ENCODE results near the gene PARD3.
"Not testable (repeated sequence)": the region's sequence is repeated elsewhere in the genome, so short reads cannot be mapped to it uniquely, and the experiment has no call there.

Gene PARD3

DNA sequence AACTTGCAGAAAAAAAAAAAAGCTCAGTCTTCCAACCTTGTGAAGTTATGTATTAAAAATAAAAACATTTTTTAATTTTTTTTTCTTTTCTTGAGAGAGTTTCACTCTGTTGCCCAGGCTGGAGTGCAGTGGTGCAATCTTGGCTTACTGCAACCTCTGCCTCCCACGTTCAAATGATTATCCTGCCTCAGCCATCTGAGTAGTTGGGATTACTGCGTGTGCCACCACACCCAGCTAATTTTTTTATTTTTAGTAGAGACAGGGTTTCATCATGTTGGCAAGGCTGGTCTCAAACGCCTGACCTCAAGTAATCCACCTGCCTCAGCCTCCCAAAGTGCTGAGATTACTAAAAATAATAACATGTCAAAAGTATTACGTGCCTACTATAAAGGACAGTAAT, 375.7 kb downstream of the PARD3 start:
- DNase-seq: not testable (repeated sequence)

DNA sequence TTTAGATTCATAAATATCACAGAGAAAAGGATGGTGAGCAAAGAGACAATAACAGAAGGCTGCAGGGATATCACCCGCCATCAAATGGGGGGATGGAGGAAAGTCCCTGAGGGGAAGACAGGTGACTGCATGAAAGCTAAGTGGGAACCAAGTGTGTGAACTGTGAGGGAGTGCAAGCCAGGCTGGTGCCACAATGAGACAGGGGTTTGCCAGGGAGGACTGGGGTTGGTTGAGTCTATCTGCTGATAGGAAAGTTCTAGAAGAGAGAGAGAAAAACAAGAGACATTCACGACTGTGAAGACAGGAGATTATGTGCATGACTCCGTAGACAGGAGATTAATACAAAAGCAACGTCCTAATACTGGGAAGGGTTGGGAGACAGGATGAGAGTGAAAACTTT, 376.4 kb downstream of the PARD3 start:
- DNase-seq: no peak

DNA sequence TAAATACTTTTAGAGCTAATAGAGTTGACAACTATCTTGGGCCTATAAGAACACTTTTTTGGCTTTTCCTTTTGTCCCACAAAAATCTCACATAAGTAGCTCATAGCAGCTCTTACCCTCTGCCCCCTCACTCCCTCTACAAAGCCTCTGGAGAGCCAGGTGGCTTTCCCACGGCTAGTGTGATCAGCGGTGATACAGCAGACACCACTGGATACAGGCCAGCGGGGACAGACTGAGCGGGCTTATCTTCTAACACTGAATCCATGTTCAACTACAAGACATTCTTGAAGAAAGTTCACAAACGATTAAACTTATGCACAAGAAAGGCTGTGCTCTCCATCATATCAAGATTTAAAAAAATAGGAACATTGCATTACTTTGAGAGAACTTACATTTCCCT, 377.2 kb downstream of the PARD3 start:
- DNase-seq: peak; percentile 38

DNA sequence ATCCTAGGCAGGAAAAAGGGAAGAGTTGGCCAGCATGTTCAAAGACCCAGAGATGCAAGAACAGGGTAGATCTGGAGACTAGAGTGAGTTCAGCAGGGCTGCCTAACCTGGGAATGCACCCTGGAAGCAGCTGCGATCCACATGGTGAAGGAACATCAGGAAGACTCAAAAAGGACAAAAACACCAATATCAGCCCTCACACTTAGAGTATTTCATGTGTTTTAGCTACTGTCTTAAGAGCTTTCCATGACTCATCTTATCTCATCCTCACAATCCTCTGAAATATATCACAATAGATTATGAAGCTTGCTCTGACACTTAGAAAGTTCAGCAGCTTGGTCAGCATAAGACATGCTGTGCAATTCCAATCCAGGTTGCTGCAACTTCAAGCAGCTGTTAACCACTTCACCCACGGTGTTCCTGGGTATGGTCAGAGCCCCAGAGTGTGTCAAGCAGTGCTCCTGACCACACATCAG, 380.9 kb downstream of the PARD3 start:
- no peak for DNase-seq

DNA sequence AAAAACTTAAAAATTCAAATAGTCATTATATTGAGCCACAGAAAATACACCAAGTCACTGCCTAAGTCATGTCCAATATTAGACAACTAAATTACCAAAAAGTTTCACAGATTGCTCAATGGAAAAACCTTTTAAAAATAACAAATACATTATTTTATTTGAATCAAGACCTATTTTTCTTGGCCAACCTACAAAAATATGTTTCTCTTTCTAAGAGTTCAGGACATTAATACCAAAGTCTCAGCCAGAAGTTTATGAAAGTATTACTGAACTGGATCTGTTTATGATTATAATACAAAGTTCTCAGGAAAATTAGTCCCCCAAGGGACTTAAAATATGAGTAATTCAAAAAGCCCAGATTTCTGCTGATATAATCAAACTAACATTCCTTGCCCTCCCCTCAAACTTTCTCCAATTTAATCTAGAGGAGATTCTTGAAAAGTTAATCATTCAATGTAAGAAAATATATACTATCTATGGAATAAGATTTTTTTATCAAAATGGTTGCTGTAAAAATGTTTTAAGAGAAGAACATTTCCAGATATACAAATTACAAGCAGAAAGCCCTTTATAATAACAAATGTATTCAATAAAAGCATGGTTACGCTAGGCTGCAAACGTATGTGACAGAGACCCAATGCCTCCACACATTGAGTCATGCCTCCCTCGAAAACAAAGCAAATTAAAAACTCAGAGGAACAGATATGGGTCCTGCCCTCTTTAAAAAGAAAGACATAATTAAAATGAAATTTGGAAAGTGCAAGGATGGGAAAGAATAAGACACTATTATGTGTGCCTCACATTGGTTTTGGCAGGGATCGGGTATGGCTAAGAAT, 381.6 kb downstream of the PARD3 start:
- DNase-seq: no peak

DNA sequence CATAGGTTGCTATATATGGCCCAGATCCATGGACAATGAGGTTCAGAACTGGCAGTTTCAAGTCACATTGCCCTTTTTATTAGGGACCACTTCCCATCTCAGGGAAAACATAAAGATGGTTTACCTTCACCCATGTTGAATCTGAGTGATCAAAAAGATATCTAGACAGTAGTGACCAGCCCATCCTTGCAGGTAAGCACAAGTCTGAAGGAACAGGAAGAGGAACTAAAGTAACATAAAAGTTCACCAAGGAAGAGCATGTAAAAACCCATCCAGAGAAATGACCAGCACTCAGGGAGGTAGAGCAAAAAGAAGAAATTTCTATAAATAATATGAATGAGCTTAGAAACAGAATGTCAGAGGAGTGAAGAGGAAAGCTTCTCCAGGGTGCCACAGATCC, 382.5 kb downstream of the PARD3 start:
- DNase-seq: no peak

DNA sequence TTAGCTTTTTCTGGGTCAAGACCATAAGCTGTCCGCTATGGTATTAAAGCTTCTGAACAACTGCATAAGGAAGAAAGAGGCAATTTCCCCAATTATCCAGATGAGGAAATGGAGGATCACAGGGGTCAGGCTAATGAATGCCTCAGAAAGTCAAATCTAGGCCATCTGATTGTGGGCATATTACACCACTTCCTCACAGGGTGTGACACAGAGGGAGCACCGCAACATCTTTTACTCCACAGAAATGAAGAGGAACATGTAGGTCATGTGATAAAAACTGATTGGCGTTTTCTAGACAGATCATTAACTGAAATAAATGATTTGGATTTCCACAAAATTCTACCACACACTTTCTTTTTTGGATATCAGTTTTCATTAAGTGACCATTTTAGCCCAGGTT, 384.4 kb downstream of the PARD3 start:
- DNase-seq: no peak

DNA sequence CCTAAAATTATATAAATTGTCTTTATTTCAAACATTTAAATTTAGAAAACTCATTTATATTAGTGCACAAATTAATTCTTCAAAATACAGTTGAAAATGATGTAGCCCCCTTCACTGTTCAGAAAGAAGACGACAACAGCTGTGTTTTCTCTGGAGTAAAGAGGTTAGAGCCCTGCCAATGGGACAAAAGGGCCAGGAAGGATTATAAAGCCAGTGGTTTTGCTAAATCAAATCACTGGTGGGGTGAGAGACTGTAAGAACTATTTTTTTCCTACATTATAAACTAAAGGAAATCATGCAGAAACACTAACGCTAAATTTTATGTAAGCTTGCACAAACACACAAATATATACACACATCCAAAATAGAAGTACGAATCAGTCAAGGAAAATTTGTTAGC, 386.6 kb downstream of the PARD3 start:
- DNase-seq: no peak

DNA sequence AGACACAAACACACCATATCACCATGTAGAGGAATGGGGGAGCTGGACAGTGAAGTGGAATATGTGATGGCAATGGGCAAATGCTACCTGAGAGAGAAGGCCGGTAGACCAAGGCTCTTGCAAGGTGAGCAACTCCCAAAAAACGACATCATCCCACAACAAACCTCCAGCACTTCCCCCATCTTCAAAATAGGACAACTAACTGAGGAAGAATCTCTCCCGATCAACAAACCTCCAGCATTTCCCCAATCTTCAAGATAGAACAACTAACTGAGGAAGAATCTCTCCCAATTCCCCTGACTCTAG, 387.2 kb downstream of the PARD3 start:
- no peak for DNase-seq

DNA sequence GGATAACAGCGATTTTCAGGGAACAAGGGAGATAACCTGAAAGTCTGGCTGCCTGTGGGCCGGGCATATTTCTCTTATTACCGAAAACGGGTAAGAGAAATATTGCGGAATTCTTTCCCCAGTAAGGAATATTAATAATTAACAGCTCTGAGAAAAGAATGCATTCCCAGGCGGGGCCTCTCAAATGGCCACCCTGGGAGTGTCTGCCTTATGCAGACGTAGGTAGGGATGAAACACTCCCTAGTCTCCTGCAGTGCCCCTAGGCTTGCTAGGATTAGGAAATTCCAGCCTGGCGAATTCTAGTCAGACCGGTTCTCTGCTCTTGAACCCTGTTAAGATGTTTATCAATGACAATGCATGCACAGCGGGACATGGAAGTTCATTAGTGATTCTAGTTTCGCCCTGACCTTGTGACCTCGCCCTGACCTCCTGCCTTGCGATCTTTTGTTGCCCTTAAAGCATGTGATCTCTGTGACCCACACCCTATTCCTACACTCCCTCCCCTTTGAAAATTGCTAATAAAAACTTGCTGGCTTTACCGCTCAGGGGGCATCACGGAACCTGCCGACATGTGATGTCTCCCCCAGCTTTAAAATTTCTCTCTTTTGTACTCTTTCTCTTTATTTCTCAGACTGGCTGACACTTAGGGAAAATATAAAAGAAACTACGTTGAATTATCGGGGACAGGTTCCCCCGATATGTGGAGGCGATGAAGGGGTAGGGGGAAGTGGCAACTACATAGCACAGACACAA, 387.8 kb downstream of the PARD3 start:
- peak; percentile 13 for DNase-seq

DNA sequence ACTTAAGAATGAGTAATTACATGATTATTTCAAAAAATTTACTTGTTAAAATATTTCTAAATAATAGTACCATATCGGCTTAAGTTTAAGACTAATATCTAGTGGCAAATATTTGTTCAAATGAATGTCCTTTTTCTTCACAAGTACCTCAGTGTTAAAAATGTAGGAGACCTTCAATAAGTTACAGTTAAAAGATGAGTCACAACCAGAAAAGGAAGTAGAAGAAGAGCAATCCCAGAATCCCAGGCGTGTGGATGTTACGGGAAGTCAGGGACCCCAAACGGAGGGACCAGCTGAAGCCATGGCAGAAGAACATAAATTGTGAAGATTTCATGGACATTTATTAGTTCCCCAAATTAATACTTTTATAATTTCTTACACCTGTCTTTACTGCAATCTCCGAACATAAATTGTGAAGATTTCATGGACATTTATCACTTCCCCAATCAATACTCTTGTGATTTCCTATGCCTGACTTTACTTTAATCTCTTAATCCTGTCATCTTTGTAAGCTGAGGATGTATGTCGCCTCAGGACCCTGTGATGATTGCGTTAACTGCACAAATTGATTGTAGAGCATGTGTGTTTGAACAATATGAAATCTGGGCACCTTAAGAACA, 388.4 kb downstream of the PARD3 start:
- not testable (repeated sequence) for DNase-seq

DNA sequence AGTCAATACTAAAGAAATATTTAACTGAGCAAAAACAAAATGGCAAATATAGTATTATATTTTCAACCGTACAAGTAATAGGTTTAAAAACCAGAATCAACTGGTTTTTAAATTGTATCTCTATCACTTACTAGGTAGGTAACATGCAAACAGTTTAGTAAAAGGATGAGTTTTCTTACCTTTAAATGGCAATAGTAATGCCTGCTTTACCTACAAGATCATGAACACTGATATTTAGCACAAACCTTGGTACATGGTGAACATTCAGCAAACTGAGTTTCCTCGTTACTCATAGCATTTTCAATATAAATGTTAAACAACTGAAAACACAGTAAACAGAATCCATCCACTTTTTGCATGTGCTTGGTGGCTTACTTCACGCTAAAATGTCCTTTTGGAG, 389.1 kb downstream of the PARD3 start:
- DNase-seq: no peak

DNA sequence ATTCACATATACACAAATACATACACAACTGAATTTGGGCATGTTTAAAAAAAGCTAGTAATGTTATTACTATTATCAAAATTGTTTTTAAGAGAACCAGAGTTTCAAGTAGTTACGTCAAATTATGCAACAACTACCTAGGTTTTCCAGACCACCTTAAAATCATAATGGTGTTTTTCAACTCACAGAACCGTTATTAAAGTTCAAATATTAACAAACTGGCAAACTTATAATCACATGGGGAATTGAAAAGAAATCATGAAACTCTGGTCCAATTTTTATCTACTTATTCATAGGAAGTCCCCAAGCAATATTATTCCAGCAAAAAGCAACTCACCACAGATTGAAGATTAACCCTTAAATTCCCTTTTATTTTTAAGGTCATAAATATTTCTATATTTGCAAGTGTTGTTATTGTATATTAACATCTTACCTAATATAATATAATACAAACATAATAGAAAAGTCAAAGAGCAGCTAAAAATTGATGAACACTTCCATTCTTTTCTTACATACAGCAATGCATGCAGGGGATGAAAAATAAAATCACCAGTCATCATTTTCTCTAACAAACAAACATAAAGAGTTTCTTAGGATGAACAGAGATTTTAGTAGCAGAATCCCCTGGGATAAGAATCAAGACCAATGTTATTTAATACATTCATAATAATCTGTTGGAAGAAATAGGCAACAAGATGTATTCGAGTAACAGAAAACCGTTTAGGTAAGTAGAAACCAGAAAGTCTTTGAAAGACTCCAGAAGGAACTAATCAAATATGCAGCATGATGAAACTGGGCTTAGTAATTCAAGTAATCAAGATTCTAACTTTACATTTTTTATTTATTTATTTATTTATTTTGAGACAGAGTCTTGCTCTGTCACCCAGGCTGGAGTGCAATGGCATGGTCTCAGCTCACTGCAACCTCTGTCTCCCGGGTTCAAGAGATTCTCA, 391.1 kb downstream of the PARD3 start:
- DNase-seq: no peak

DNA sequence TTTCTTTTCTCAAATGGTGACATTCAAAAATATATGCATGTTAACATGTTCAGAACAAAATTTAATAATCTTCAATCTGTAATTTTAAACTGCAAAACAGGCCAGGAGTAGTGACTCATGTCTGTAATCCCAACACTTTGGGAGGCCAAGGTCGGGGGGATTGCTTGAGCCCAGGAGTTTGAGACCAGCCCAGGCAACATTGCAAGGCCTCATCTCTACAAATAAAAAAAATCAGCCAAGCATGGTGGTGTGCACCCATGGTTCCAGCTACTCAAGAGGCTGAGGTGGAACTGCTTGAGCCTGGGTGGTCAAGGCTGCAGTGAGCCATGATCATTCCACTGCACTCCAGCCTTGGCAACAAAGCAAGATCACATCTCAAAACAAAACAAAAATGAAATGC, 394.3 kb downstream of the PARD3 start:
- no peak for DNase-seq

DNA sequence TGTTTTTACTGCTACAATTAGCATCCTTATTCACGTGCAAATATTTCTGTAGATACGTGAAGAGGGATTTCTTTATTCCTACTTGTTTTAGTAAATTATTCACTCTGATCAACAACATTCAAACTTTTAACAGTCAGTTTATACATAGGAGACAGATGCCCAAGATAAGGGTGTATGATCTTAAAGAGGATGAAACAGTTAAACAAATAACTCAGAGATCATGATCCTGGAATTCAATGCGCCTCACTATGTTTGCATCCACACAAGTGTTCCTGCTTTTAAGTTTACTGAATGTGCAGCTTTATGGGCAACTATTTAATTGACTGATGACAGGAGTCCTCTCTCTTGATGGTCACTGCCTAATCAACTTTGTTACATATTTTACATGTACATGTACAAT, 394.8 kb downstream of the PARD3 start:
- DNase-seq: no peak

DNA sequence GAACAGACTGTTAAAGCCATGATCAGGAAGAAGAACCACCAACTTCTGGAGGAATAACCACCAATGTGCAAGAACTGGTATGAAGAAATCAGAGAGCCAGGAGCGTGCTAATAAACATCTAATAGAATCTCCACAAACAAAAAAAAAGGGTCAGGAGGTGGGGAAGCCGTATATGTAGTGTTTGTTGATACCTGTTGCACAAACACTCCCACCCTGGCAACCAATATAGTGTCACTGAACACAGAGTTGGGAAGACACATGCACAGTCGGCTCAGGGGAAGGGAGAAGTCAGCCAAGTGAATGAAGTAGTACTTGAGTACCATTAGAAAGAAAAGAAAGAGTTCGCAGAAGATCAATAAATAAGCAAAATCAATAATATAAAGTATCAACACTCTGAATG, 400.1 kb downstream of the PARD3 start:
- no peak for DNase-seq

DNA sequence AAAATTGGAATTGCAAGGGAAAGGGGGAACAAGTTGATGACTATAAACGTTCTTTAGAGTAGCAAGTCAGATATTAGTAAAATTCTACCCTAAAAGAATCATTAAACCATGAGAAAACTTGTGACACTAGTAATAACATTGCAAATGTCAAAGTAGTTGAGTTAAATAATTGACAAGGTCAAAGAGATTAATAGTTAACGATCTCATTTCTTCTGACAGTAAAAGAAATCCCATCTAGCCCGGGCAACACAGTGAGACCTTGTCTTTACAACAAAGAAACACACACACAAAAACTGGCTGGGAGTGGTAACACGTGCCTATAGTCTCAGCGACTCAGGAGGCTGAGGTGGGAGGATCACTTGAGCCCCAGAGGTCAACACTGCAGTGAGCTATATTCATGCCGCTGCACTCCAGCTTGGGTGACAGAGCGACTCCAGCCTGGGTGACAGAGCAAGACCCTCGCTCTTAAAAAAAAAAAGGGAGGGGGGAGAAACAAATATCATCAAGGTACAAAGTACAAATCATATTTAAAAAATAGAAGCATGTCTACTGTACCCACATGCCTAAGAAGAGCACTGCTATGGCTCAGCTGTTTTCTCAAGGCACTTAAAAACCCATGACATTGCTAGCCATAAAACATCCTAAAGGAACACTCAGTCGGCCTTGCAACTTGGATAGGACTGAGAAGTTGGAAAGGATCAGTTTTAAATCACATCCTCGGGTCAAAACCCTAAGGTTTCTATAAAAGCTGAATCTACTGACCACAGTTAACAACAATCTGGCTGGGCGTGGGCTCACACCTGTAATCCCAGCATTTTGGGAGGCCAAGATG, 401.1 kb downstream of the PARD3 start:
- no peak for DNase-seq

DNA sequence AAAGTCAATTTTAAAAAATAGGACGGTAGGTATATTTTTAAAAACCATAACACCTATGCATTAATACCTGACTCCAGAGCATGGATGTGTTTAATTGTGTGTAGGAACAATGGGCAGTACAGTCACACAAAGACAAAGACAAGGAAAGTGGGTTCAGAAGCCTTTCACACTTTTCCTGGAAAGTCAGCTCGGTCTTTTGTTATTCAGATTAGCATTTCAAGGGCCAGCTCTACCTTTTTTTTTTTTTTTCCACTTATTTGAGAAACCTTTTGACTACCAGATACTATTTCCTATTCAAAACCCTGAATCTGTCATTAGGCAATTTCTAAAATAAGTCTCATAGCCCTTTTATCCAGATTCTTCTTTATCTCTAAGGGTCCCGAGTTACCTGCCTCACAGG, 401.9 kb downstream of the PARD3 start:
- no peak for DNase-seq

DNA sequence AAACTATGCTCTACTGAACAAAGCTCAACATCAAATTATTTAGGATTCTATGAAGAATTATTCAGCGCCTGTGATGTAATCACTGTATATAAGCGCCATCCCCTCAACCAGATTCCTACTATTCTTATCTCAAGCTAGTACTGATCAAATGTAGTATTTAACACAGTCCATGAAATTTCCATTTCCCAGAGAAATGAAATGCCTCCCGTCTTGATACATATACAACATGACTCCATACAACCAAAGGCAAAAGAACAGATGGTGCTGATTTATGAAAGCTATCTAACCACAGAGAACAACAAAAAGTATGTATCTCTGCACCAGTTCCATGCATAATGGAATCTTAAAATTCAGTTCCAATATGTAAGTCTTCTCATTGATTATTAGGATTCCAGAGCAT, 406.1 kb downstream of the PARD3 start:
- no peak for DNase-seq

DNA sequence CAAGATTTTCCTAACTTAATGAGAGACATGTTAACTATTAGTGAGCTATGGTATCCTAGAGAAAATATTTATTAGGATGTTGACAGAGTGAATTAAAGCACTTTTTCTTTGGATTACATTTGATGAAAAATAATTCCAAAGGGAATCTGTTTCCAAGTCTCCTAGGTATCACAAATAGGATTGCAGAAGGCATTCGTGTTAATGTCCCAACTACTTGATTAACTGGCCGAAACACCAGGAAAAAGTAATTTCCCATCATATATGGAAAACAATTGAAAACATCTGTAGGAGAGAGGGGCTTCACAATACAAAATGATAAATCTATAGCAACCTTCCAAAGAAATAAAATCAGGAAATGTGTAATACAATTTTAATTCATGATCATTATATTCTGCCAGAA, 406.7 kb downstream of the PARD3 start:
- no peak for DNase-seq

DNA sequence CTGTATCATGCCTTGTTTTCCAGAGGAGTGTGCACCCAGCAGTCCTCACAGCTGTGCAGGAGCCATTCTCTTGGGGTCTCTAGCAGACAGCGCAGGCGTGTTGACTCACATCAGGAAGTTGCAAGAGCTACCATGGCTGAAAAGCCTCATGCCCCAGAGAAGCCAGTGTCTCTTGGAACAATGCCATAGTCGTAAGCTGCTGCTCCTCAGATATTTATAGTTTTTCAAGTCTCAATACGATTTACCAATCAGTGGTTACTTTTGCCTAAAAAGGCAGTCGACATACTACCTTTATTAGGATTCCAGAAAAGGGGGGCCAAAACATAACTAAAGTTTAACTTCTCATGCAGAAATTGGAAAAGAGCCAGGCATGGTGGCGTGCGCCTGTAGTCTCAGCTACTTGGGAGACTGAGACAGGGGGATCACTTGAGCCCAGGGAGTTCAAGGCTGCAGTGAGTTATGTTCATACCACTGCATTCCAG, 407.7 kb downstream of the PARD3 start:
- no peak for DNase-seq
